ENCODE results near the gene AGBL5.

Gene AGBL5

DNA sequence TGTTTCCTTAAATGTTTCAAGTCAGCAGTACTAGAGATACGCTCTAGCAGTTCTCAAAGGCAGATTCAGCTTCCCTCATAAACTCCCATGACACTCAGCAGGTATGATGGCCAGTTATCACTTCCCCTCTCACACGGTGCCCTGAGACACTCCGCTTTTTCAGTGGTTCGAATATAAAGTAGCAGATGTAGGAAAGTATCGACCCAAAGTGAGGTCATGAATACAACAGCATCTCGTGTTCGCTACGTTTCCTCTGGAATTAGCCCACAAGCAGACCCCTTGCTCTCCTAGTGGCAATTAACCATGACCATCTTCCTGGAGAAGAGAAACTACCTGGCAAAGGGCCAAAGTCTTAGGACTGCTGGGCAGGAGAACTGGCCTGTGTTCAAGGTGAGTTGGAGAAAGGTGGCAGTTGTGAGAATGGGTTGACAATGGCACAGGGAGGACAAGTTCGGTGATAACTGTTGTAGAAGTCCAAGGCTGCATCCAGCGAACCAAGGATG is 9.3 kb upstream of the AGBL5 start:
- TF ChIP-seq, protein P1, sequence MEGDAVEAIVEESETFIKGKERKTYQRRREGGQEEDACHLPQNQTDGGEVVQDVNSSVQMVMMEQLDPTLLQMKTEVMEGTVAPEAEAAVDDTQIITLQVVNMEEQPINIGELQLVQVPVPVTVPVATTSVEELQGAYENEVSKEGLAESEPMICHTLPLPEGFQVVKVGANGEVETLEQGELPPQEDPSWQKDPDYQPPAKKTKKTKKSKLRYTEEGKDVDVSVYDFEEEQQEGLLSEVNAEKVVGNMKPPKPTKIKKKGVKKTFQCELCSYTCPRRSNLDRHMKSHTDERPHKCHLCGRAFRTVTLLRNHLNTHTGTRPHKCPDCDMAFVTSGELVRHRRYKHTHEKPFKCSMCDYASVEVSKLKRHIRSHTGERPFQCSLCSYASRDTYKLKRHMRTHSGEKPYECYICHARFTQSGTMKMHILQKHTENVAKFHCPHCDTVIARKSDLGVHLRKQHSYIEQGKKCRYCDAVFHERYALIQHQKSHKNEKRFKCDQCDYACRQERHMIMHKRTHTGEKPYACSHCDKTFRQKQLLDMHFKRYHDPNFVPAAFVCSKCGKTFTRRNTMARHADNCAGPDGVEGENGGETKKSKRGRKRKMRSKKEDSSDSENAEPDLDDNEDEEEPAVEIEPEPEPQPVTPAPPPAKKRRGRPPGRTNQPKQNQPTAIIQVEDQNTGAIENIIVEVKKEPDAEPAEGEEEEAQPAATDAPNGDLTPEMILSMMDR (IDR thresholded peaks at IDR 0.05; ENCODE audit: insufficient read depth, low read length, missing control alignments): no peak
- H3K4me3 ChIP-seq (ENCODE audit: low read depth, low read length): no peak overlapping the region
- no peak for DNase-seq (ENCODE audit: low read depth, low spot score)
- ChIA-PET CTCF (interaction anchor here (1.4 kb wide), 1 partner anchor 9 kb away, joined by 5 read pairs; the partner anchor contains the start of gene TMEM214), POLR2A (interaction anchor here (3.4 kb wide), 1 partner anchor 9 kb away, joined by 13 read pairs; the partner anchor contains the start of gene AGBL5)

GRCh38 chr2:27042985-27043634 is 8.4 kb upstream of the AGBL5 start:
- POLR2A ChIA-PET: interaction anchor here (0.6 kb wide), 1 partner anchor 13 kb away, joined by 3 read pairs; no protein-coding TSS in a partner anchor
- TF ChIP-seq, protein P1 (IDR thresholded peaks at IDR 0.05; ENCODE audit: insufficient read depth, low read length, missing control alignments): no peak
- CTCF ChIA-PET: interaction anchor here (0.8 to 1.2 kb wide), 2 partner anchors 10 to 81 kb away, joined by 3 read pairs; no protein-coding TSS in a partner anchor
- no peak for DNase-seq (ENCODE audit: low read depth, low spot score)
- no peak overlapping the region for H3K4me3 ChIP-seq (ENCODE audit: low read depth, low read length)

DNA sequence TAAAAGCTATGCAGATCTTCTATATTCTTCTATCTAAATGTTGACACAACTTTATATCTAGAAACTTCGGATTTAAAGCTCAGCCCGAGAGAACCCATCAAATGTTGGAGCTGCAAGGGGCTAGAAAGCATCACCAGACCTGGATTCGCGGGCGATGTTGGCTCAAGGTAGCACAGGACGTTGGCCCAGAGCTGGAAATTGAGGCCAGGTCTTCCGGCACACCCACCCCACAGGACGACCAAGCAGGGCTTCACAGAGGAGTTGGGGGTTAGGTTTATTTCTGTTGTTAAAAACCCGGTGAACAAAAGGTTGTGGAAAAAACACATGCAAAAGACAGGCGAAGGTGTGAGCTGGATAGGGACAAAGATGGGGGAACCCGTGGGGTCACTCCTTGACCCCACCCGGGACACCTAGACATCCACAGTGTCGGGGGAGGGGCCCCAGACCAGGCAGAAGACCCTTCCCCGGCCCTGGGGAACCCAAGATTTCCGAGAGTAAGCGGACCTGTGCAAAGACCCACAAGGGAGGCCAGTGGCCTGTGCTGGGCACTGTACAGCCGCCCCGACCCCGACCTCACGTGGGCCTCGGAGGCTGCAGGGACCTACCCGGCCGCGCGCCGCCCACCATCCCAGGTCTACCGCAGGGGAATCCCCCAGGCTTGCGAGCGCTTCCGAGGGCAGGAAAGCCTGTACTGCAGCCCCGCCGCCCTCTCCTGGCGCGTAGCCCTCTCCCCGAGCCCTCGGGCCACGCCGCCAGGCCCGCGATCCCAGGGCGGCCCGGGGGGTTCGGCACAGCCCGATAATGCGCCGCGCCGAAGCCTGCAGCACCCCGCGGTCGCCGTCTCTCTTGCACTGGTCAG is 1.8 kb upstream of the AGBL5 start:
- DNase-seq (ENCODE audit: low read depth, low spot score): no peak
- CTCF ChIA-PET: interaction anchor here (0.8 to 4.3 kb wide), 11 partner anchors 9 to 204 kb away, joined by 3 to 35 read pairs (median 7); partner anchors contain the start of genes EMILIN1, KHK, OST4 and TMEM214
- H3K4me3 ChIP-seq (ENCODE audit: low read depth, low read length): peak overlapping the region; percentile 93
- TF ChIP-seq, protein P1 (IDR thresholded peaks at IDR 0.05; ENCODE audit: insufficient read depth, low read length, missing control alignments): no peak
- POLR2A ChIA-PET: interaction anchor here (1.0 to 4.2 kb wide), 9 partner anchors 9 to 38 kb away, joined by 5 to 31 read pairs (median 15); partner anchors contain the start of genes EMILIN1, KHK and OST4

- peak overlapping the region; percentile 93 for H3K4me3 ChIP-seq (ENCODE audit: low read depth, low read length)
- DNase-seq (ENCODE audit: low read depth, low spot score): peak; percentile 92
- ChIA-PET POLR2A (interaction anchor here (0.5 to 4.2 kb wide), 13 partner anchors 9 to 89 kb away, joined by 3 to 31 read pairs (median 13); partner anchors contain the start of genes EMILIN1, KHK and OST4), CTCF (interaction anchor here (0.7 to 4.3 kb wide), 11 partner anchors 10 to 204 kb away, joined by 3 to 35 read pairs (median 6); partner anchors contain the start of genes EMILIN1, KHK, OST4 and TMEM214)
- TF ChIP-seq, protein P1 (IDR thresholded peaks at IDR 0.05; ENCODE audit: insufficient read depth, low read length, missing control alignments): peak; percentile 57
These were observed 1.0 kb upstream of the AGBL5 start for GRCh38 chr2:27050281-27050995.

DNA sequence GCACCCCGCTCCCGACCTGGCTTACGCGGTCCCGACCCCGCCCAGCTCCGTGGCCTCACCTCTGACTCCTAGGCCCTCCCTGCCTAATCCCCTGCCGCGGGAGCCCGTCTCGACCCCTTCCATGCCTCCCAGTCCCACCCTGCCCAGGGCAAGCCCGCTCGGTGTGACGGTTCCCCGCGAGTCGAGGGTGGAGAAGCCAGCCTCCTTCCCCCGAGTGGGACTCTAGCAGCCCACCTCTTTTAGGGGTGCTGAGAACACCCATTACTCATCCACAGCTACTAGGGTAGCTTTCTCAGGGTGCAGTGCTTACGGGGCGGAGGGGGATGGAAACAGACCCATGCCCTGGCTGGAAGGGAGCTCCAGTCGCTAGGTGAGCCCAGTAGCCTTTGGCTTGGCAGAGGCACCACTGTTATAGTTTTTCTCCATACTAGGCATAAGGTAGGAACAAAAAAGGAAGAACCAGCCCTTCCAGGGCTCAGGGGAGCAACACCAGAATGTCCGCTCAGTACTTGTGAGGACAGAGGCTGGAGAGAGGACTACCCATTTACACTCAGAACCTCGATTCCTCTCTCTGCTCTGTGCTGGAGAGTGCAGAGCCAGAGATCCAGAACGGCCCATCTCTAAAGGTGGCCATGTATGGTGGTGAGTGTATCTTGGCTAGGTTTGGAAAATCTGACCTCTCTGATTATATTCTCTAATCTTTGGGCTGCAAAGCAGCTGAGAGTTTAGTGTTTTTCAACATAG is 606 bp downstream of the AGBL5 start:
- H3K4me3 ChIP-seq (ENCODE audit: low read depth, low read length): peak overlapping the region; percentile 93
- TF ChIP-seq, protein P1 (IDR thresholded peaks at IDR 0.05; ENCODE audit: insufficient read depth, low read length, missing control alignments): no peak
- CTCF ChIA-PET: interaction anchor here (0.8 to 4.3 kb wide), 8 partner anchors 9 to 140 kb away, joined by 3 to 35 read pairs (median 4); partner anchors contain the start of gene KHK
- DNase-seq (ENCODE audit: low read depth, low spot score): no peak
- POLR2A ChIA-PET: interaction anchor here (1.3 to 4.2 kb wide), 6 partner anchors 10 to 90 kb away, joined by 3 to 31 read pairs (median 20); partner anchors contain the start of genes EMILIN1 and OST4

All from AG04449 (cell line).